ENCODE results near the gene ZDHHC18.

ZDHHC18 gene

DNA sequence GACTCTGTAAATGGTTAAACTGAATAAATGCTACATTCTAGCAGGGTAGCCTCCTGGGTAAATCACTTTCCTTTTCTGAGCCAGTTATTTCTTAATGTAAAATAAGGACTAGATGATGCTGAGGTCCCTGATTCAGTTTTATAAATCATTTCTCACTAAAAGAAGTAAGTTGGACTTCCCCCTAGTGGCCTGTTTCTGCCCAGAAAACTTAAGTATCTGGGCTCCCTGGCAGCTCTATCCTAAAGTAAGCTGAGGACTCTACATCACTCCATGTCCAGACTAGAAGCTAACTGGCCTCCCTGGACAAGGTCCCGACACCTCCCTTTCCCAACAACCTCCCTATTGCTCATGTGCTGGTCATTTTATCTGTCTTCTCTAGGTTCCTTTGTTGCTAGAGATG, 60.6 kb downstream of the ZDHHC18 start:
- in situ Hi-C loops (cut with MboI; ENCODE audit: low pct_unique_long_range_greater_than_20kb, low sequenced_read_pairs) = no loop called here
- peak; percentile 47 for DNase-seq

DNA sequence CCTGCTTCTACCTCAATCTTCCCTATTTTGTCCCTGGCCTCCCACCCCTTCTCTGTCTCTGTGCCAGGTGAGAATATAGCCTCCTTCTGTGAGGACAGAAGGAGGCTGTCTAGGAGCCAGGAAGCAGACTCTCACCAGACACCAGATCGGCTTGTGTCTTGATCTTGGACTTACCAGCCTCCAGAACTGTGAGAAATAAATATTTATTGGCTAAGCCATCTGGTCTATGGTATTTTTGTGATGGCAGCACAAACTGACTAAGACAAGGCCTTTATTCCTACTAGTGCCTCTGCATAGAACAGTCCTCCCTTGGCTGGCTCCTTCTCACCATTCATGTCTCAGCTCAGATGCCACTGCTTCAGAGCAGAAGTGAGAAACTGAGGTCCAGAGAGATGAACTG, 61.7 kb downstream of the ZDHHC18 start:
- in situ Hi-C loops (cut with MboI; ENCODE audit: low pct_unique_long_range_greater_than_20kb, low sequenced_read_pairs) = no loop called here
- no peak for DNase-seq

DNA sequence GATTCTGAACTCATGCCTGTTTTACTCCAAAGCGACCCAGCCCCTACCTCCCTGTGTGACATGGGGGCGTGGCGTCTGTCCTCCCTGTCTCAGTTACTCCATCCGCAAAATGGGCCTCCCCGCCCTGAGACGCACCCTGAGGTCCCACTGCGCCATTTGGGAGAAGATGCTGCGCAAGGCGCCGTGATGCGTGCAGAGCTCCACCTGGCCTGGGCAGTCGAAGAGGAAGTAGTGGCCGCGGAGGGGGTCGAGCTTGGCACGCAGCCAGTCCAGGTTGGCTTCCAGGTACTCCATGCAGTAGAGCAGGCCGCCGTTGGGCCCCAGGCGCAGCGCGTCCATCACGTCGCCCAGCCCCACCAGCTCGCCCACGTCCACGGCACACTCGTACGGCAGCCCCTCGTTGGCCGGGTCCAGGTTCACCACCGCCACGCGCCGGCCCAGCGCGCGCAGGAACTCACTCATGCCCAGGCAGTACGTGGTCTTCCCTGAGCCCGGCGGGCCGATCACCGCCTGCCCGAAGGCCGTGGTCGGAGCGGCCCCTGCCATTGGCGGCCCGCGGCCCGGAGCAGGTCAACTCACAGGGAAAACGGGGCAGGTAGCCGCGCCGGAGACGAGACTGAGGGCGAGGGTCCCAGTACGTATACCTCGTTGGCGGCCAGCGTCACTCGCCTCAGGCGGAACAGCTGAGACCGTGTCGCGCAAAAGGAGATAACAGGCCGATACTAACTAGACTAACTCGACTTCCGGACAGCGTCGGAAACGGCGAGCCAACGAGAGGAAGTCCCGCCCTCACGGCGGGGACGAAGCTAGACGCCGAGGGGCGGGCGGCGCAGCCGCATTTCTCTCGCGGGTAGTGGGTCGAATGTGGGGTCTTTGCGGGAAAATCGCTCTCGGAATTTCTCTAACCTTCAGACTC, 63.3 kb downstream of the ZDHHC18 start, which contains the start of gene GPN2:
Gene GPN2 (minus strand): TSS at position 733 of the 916 bp plus-strand sequence. CDS start 187 bp downstream, at position 546.
- peak; percentile 81 for DNase-seq
- in situ Hi-C loops (cut with MboI; ENCODE audit: low pct_unique_long_range_greater_than_20kb, low sequenced_read_pairs) = no loop called here

DNA sequence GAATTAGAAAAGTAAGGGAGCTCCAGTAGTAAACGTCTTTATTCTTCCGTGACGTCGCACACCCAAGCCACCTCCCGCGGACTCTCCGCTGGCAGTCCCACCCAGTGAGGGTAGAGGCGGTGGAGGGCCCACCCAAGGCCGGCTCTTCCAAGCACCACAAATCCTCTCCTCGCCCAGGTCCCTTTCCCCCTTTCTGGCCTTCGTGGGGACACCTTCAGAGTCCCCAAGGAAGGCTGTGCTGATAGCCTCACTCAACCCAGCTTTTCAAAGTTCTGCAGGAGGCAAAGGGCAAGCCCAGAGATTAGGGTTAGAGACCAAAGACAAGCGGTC, 63.9 kb downstream of the ZDHHC18 start:
- in situ Hi-C loops (cut with MboI; ENCODE audit: low pct_unique_long_range_greater_than_20kb, low sequenced_read_pairs) = no loop called here

DNA sequence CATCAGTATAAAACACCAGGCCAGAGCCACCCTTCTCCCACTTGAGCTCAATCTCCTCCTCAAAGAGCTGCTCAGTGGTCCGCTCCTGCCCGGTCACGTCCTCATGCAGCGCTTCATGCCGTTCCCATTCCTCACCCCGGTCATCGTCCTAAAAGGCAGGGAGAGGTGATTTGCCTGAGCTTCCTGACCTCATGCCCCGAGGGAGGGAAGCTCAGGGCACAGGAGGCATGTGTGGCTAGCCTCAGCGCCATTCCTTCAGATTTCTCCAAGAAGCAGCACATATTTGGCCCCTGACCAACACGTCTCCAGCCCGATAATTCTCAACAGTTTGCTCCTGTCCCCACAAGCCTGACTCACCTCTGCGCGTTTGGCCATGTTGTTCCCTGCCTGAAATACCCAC, 67.8 kb downstream of the ZDHHC18 start:
- in situ Hi-C loops (cut with MboI; ENCODE audit: low pct_unique_long_range_greater_than_20kb, low sequenced_read_pairs) = no loop called here
- DNase-seq = no peak

More for the DNA sequence above, 63.9 kb downstream of the ZDHHC18 start:
- DNase-seq = no peak

DNA sequence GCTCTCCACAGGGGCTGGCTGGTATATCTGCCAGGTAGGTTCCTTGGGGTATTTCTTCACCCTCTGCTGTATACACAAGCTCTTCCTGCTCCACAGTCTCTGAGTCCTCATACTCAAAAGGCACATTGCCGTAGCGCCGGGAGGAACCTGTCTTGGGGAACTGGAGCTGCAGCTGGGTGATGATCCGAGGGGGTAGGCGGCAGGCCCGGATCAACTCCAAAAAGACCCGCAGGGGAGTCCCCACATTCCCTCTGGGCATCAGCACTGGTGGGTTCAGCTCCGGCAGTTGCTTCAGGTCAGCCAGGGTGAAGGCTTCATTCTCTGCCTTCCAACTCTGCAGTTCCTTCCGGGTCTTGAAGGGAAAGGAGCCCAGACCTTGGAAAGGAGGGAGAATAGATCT, 70.9 kb downstream of the ZDHHC18 start:
- in situ Hi-C loops (cut with MboI; ENCODE audit: low pct_unique_long_range_greater_than_20kb, low sequenced_read_pairs) = no loop called here

DNA sequence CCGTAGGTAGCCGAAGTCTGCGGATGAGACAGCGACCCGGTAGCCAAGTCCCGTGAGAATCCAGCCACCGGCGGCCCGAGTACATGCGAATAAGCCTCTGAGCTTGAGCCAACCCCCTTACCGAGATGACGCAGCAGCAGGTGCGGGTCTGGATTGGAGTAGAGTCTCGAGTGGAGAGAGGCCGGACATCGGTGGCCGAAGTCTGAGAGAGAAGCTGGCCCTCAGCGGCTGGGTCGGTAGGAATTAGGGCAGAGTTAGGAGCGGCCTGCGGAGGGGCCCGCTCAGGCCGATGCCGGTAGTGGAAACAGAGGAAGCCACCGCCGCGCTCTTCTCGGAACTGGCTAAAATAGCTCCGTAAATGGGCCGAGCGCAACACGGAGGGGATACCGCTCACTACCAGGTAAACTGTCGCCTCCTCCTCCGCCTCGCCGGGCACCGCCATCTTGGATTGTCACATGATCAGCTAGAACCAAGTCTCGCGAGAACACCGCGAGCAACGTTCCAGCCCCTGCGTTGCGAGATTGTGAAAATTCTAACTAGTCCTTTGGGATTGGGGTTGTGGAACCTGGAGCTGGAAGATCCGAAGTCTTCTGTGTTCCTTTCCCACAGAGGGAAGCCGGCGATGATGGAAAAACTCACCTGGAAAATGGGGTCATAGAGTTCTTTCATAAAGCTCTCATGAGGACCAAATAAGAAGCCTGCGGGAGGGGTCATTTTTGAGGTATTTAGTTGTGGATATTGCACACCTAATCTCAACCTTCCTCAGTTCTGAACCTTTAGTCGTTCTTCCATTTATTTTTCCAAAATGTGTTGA, 73.7 kb downstream of the ZDHHC18 start, which contains the start of gene GPATCH3:
Gene GPATCH3 (minus strand): TSS at position 467 of the 814 bp plus-strand sequence. CDS start 25 bp downstream, at position 442.
- in situ Hi-C loops (cut with MboI; ENCODE audit: low pct_unique_long_range_greater_than_20kb, low sequenced_read_pairs) = no loop called here
- DNase-seq = peak; percentile 86

More for the DNA sequence above, 70.9 kb downstream of the ZDHHC18 start:
- DNase-seq = no peak

DNA sequence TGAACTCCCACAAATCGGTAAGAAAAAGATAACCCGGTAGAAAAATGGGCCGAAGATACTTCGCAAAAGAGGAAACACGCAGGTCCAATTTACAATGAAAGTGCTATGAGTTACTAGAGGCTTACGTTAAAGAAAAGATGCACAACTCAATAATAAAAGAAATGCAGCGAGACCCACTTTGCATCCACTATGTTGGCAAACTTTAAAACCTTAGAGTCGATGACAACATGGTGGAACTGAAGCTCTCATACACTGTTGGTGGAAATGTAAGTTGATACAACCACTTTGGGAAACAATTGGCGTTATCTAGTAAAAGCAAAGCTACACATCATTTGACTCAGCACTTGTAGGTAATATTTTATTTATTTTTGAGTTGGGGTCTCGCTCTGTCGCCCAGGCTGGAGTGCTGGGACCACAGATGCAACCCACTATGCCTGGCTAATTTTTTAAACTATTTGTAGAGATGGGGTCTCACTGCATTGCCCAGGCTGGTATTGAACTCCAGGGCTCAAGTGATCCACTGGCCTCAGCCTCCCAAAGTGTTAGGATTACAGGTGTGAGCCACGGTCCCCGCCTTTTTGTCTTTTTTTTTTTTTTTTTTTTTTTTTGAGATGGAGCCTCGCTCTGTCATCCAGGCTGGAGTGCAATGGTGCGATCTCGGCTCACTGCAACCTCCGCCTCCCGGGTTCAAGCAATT, 74.5 kb downstream of the ZDHHC18 start:
- no peak for DNase-seq
- in situ Hi-C loops (cut with MboI; ENCODE audit: low pct_unique_long_range_greater_than_20kb, low sequenced_read_pairs) = no loop called here
